Measurements from ENCODE around the gene EGFL8. TPM values are rescaled to one million over a fixed set of nuclear protein-coding genes. Genes with fewer than 3 reads are reported as not detected.

Gene EGFL8
- total and polyA plus RNA-seq, 4 donors: 1.8 to 8.2 (median 1.9) TPM

GRCh38 chr6:32127717-32128592, 36.4 kb upstream of the EGFL8 start, which contains the start of gene ATF6B:
Gene ATF6B (minus strand): TSS chr6:32128246. CDS start chr6:32128207, 39 bp downstream.
- no peaks in the 10 kb centered on the region for H3K27me3 ChIP-seq (ENCODE audit: control insufficient read depth in 4 of 4, insufficient read depth in 4 of 4, low read length in 3 of 4)
- WGBS: under 1% methylated on average over 44 of the region's 44 CpGs
- H3K9ac ChIP-seq (ENCODE audit: low read depth in 1 of 2, low read length in 2 of 2): peak within 1 kb of the TSS; percentile 18 to 58
- peak; percentile 94 for DNase-seq (ENCODE audit: low spot score)
- peaks cover 2 to 12% (median 11%) of the 10 kb centered on the region in 4 donors for H3K36me3 ChIP-seq (ENCODE audit: control insufficient read depth in 4 of 4, insufficient read depth in 3 of 4, low read depth in 1 of 4, low read length in 3 of 4)
- peaks cover 3 to 28% (median 24%) of the 10 kb centered on the region in 4 donors for H3K4me1 ChIP-seq (ENCODE audit: control insufficient read depth in 4 of 4, insufficient read depth in 4 of 4, low read length in 3 of 4)
- peak within 1 kb of the TSS; percentile 63 to 76 for H3K27ac ChIP-seq (ENCODE audit: low read depth in 1 of 2, low read length in 2 of 2)
- no peak for TF ChIP-seq EGR1 (IDR thresholded peaks at IDR 0.05; ENCODE audit: low read depth in 2 of 2)
- TF ChIP-seq ATF3 (IDR thresholded peaks at IDR 0.05): no peak
- no peak for TF ChIP-seq REST (IDR thresholded peaks at IDR 0.05)
- TF ChIP-seq CTCF (IDR thresholded peaks at IDR 0.05; ENCODE audit: low read depth, low read length, missing input control): no peak
- peak; percentile 97 for TF ChIP-seq YY1 (IDR thresholded peaks at IDR 0.05)
- TF ChIP-seq FOXA1 (IDR thresholded peaks at IDR 0.05): no peak
- TF ChIP-seq MAX (IDR thresholded peaks at IDR 0.05): peak; percentile 23
- TF ChIP-seq SP1 (IDR thresholded peaks at IDR 0.05): peak; percentile 64
- no peak for TF ChIP-seq FOXA2 (IDR thresholded peaks at IDR 0.05)
- peak in 1 of 2 donors; percentile 53 for TF ChIP-seq JUND (IDR thresholded peaks at IDR 0.05)
- TF ChIP-seq TAF1 (conservative IDR thresholded peaks at IDR 0.05): no peak
- TF ChIP-seq HNF4A (conservative IDR thresholded peaks at IDR 0.05): peak; percentile 23 to 40
- TF ChIP-seq RXRA (IDR thresholded peaks at IDR 0.05): no peak
- TF ChIP-seq HNF4G (IDR thresholded peaks at IDR 0.05): no peak
- TF ChIP-seq NR2F2 (IDR thresholded peaks at IDR 0.05): no peak
- peak in 1 of 2 donors; percentile 84 for TF ChIP-seq GABPA (IDR thresholded peaks at IDR 0.05 in 1 of 2, conservative IDR thresholded peaks at IDR 0.05 in 1 of 2)
- TF ChIP-seq RAD21 (IDR thresholded peaks at IDR 0.05): peak in 1 of 2 donors; percentile 8
- peak; percentile 77 for TF ChIP-seq ZBTB33 (IDR thresholded peaks at IDR 0.05)
- H3K9me3 ChIP-seq (ENCODE audit: control insufficient read depth in 4 of 4, low read length in 3 of 4): no peaks in the 10 kb centered on the region
- H3K4me3 ChIP-seq (ENCODE audit: low read depth in 1 of 3, low read length in 3 of 3): peak within 1 kb of the TSS; percentile 89 to 98 (median 90)
